Measurements from ENCODE around the gene SERPINB1. TPM values are rescaled to one million over a fixed set of nuclear protein-coding genes. Genes with fewer than 3 reads are reported as not detected.

The SERPINB1 gene
- total RNA-seq, 1 experiment from 2014 or later: 73.2 TPM

DNA sequence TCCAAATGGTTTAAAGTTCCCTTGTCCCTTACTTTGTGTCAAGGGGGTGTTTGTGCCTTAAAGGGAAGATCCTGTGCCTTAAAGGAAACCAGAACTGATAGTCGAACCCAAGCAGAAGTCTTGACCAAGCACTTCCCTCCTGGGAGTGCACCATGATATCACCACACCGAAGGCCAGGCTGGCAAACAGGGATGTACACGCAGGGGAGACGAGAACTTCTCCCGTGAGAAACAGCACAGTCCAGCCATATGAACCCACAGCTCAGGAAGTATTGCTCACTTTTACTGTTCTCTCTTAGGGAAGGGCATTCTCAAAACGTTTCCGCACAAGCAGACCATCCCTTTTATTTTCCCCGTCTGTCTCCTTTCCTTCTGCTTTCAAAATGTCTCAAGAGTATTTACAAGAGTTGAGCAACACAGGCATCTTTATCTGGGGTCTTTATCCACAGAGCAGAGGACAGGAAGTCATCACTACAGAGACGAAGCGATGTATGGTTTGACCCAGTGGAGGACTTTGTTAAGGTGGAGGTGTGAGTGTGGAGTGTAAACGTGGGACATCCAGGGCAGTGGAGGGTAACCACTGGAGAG is 12.8 kb upstream of the SERPINB1 start:
- ATAC-seq (no peak), DNase-seq (ENCODE audit: low read depth, low spot score) (no peak)
- ChIA-PET RAD21 (ENCODE audit: low non-redundant PET in 1 of 2, low total read pairs in 2 of 2, uncharacterized antibody in 2 of 2, unreplicated experiment in 2 of 2) (interaction anchor here in 1 of 2 experiments (1.0 kb wide), 1 partner anchor 57 kb away, joined by 3 read pairs; no protein-coding TSS in a partner anchor), CTCF (interaction anchor here (1.5 to 2.0 kb wide), 2 partner anchors 8 to 63 kb away, joined by 6 read pairs; no protein-coding TSS in a partner anchor), POLR2A (interaction anchor here (2.3 kb wide), 1 partner anchor 12 kb away, joined by 9 read pairs; the partner anchor contains the start of gene SERPINB1)
- Histone ChIP-seq H3K27ac (ENCODE audit: low read depth, low read length) (peak overlapping the region; percentile 76), H3K4me1 (ENCODE audit: control insufficient read depth in 1 of 2, insufficient read depth in 2 of 2, low read length in 2 of 2) (peaks cover 48 to 88% of the 10 kb centered on the region in 2 experiments), H3K9me3 (ENCODE audit: control insufficient read depth in 1 of 2, insufficient read depth in 1 of 2, low read depth in 1 of 2, low read length in 2 of 2) (no peaks in the 10 kb centered on the region), H2AFZ (ENCODE audit: low read depth, low read length, poor library complexity, severe bottlenecking) (no peak overlapping the region), H3K4me2 (ENCODE audit: low read length) (peak overlapping the region; percentile 90), H3K79me2 (ENCODE audit: insufficient read depth, low read length) (no peaks in the 10 kb centered on the region), H3K4me3 (replicated peaks in 1 of 2; ENCODE audit: low read depth in 1 of 2, low read length in 2 of 2) (peak overlapping the region in 1 of 2 experiments; percentile 53; a peak in 2 of 4 replicates), H3K27me3 (ENCODE audit: insufficient read depth, low read length) (no peaks in the 10 kb centered on the region), H3K9me2 (ENCODE audit: insufficient read depth) (no peaks in the 10 kb centered on the region), H4K20me1 (ENCODE audit: insufficient read depth) (no peaks in the 10 kb centered on the region), H3K36me3 (ENCODE audit: control insufficient read depth in 1 of 2, insufficient read depth in 2 of 2, low read length in 2 of 2) (no peaks in the 10 kb centered on the region), H3K9ac (ENCODE audit: low read length) (peak overlapping the region; percentile 68)
- TF ChIP-seq SIN3A (IDR thresholded peaks at IDR 0.05; ENCODE audit: low read depth) (no peak), POLR2AphosphoS5 (IDR thresholded peaks at IDR 0.05; ENCODE audit: low read depth, low read length) (no peak), FOSL1 (IDR thresholded peaks at IDR 0.05; ENCODE audit: low read depth) (no peak), SRF (IDR thresholded peaks at IDR 0.05; ENCODE audit: low read depth) (no peak), ZFX (IDR thresholded peaks at IDR 0.05) (no peak), YY1 (IDR thresholded peaks at IDR 0.05; ENCODE audit: extremely low read depth, insufficient replicate concordance, low read depth, low read length) (no peak), EZH2 (IDR thresholded peaks at IDR 0.05) (no peak), CBX3 (IDR thresholded peaks at IDR 0.05; ENCODE audit: low read depth) (no peak), ATF3 (IDR thresholded peaks at IDR 0.05) (no peak), EZH2phosphoT487 (IDR thresholded peaks at IDR 0.05; ENCODE audit: borderline replicate concordance) (no peak), TCF7L2 (IDR thresholded peaks at IDR 0.05; ENCODE audit: borderline replicate concordance, extremely low read depth, insufficient read depth, insufficient read length) (no peak), SP1 (IDR thresholded peaks at IDR 0.05; ENCODE audit: low read depth) (no peak), RAD21 (IDR thresholded peaks at IDR 0.05; ENCODE audit: low read depth) (no peak), POLR2A (IDR thresholded peaks at IDR 0.05; ENCODE audit: borderline replicate concordance, extremely low read depth, insufficient read depth, insufficient read length) (no peak), JUND (IDR thresholded peaks at IDR 0.05) (no peak)
- TF ChIP-seq, protein P1, sequence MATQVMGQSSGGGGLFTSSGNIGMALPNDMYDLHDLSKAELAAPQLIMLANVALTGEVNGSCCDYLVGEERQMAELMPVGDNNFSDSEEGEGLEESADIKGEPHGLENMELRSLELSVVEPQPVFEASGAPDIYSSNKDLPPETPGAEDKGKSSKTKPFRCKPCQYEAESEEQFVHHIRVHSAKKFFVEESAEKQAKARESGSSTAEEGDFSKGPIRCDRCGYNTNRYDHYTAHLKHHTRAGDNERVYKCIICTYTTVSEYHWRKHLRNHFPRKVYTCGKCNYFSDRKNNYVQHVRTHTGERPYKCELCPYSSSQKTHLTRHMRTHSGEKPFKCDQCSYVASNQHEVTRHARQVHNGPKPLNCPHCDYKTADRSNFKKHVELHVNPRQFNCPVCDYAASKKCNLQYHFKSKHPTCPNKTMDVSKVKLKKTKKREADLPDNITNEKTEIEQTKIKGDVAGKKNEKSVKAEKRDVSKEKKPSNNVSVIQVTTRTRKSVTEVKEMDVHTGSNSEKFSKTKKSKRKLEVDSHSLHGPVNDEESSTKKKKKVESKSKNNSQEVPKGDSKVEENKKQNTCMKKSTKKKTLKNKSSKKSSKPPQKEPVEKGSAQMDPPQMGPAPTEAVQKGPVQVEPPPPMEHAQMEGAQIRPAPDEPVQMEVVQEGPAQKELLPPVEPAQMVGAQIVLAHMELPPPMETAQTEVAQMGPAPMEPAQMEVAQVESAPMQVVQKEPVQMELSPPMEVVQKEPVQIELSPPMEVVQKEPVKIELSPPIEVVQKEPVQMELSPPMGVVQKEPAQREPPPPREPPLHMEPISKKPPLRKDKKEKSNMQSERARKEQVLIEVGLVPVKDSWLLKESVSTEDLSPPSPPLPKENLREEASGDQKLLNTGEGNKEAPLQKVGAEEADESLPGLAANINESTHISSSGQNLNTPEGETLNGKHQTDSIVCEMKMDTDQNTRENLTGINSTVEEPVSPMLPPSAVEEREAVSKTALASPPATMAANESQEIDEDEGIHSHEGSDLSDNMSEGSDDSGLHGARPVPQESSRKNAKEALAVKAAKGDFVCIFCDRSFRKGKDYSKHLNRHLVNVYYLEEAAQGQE (IDR thresholded peaks at IDR 0.05; ENCODE audit: low read depth): no peak
- TSS peak; percentile 48 for BruUV-seq (replicated peaks)
- intact Hi-C loops (cut with micrococcal nuclease): loop anchor here (1.0 kb wide), 1 partner anchor 63 kb away; no protein-coding TSS in a partner anchor
